CD4-positive, alpha-beta T cell (primary cell): Measurements from ENCODE around the gene SOX1. TPM values are rescaled to one million over a fixed set of nuclear protein-coding genes. Genes with fewer than 3 reads are reported as not detected.

Experiments
- ATAC-seq: fragments of 200-7000 bp; cut with Tn5 transposase; one replicate; pipeline ENCODE4 v1.10.0; 2022; ENCODE audit warnings: mild to moderate bottlenecking; ENCODE audit not compliant: poor library complexity
- CTCF ChIA-PET: fragments of 350-600 bp; sonication (Branson Sonifier 250); formaldehyde crosslinking; loops from one replicate; lab custom pipeline; 2021; ENCODE audit warnings: antibody characterized with exemption, inconsistent platforms; lab: Charles Lee
- POLR2A ChIA-PET: fragments of 350-600 bp; sonication (Branson Sonifier 250); formaldehyde crosslinking; loops from one replicate; lab custom pipeline; 2021; ENCODE audit warnings: antibody characterized with exemption, inconsistent platforms; lab: Charles Lee
- DNase-seq, 14 experiments: peaks; one replicate each; pipeline ENCODE4 v3.0.0-alpha.2; 2013 to 2020; ENCODE audit warnings: mixed read lengths in 2 of 14
- H3K27ac ChIP-seq, 2 donors: one replicate each; pipeline versions ENCODE4 v1.5.1 to v1.7.0; 2013; ENCODE audit warnings: low read length in 2 of 2, low read depth in 1 of 2, mild to moderate bottlenecking in 1 of 2
- H3K27me3 ChIP-seq, 2 experiments: 1 replicate in 1 of 2; 2 replicates in 1 of 2; pipeline versions ENCODE4 v1.6.1 to v1.7.0; 2013; ENCODE audit warnings: low read length in 2 of 2, control low read depth in 1 of 2, mild to moderate bottlenecking in 1 of 2, moderate library complexity in 1 of 2; ENCODE audit not compliant: insufficient read depth in 2 of 2, control insufficient read depth in 1 of 2
- H3K36me3 ChIP-seq: one replicate; pipeline ENCODE4 v1.6.1; 2013; ENCODE audit warnings: low read length, control low read depth; ENCODE audit not compliant: insufficient read depth
- H3K4me1 ChIP-seq: one replicate; pipeline ENCODE4 v1.6.1; 2013; ENCODE audit warnings: low read length, control low read depth; ENCODE audit not compliant: insufficient read depth
- H3K4me3 ChIP-seq: one replicate; pipeline ENCODE4 v1.5.1; 2013; ENCODE audit warnings: mild to moderate bottlenecking, low read length, moderate library complexity
- H3K9me3 ChIP-seq, 2 experiments: 1 replicate in 1 of 2; 2 replicates in 1 of 2; pipeline versions ENCODE4 v1.6.1 to v1.7.0; 2013; ENCODE audit warnings: low read length in 2 of 2, mild to moderate bottlenecking in 2 of 2, control low read depth in 1 of 2, moderate library complexity in 1 of 2; ENCODE audit not compliant: control insufficient read depth in 1 of 2, insufficient read depth in 1 of 2
- H3K27ac Mint-ChIP-seq: one replicate; pipeline ENCODE4 v1.8.0; 2020; ENCODE audit warnings: mixed read lengths
- H3K27me3 Mint-ChIP-seq: one replicate; pipeline ENCODE4 v1.8.0; 2021; ENCODE audit warnings: mixed read lengths
- H3K36me3 Mint-ChIP-seq: one replicate; pipeline ENCODE4 v1.8.0; 2021; ENCODE audit warnings: low read depth, mixed read lengths
- H3K4me1 Mint-ChIP-seq: one replicate; pipeline ENCODE4 v1.8.0; 2021; ENCODE audit warnings: low read depth, mixed read lengths
- H3K4me3 Mint-ChIP-seq: one replicate; pipeline ENCODE4 v1.8.0; 2020; ENCODE audit warnings: mild to moderate bottlenecking, mixed read lengths
- H3K9me3 Mint-ChIP-seq: one replicate; pipeline ENCODE4 v1.8.0; 2020; ENCODE audit warnings: mixed read lengths
- CTCF ChIP-seq: fragments of 200-600 bp; IDR thresholded peaks from one replicate; pipeline ENCODE4 v1.8.0; 2022; ENCODE audit warnings: antibody characterized with exemption, mild to moderate bottlenecking
- intact Hi-C, 2 experiments: fragments of 100-400 bp; cut with DNase I in 1 of 2; cut with micrococcal nuclease in 1 of 2; formaldehyde crosslinking; loops; one replicate each; pipeline versions ENCODE4 v1.15.1 to v1.9.0; 2023 to 2025; cut with DNase I, micrococcal nuclease
- total RNA-seq, 174 experiments: library from RNA in 2 of 174; stranded (reverse) in 2 of 174; gene quantifications; one replicate each; pipeline ENCODE4 v1.2.3 and lab custom pipeline; 2021 to 2026

The SOX1 gene
- total RNA-seq, 2 experiments from 2014 or later, result not detected

- no peaks in the 10 kb centered on the region for H3K36me3 ChIP-seq
- CTCF ChIA-PET, result no interaction called here
- Mint-ChIP-seq H3K27me3 (peaks cover 71% of the 10 kb centered on the region), H3K4me1 (peaks cover 12% of the 10 kb centered on the region), H3K9me3 (no peaks in the 10 kb centered on the region), H3K36me3 (no peaks in the 10 kb centered on the region), H3K27ac (no peak overlapping the region), H3K4me3 (no peak overlapping the region)
- TF ChIP-seq CTCF, result no peak
- ATAC-seq (no peak), DNase-seq (no peak)
- H3K4me3 ChIP-seq, result no peak overlapping the region
- intact Hi-C loops, result no loop called here
- H3K4me1 ChIP-seq, result peaks cover 5% of the 10 kb centered on the region
- peaks cover 80 to 99% of the 10 kb centered on the region in 2 experiments for H3K27me3 ChIP-seq
- peaks cover 0 to 69% of the 10 kb centered on the region in 2 experiments for H3K9me3 ChIP-seq
- POLR2A ChIA-PET, result no interaction called here
- no peak overlapping the region for H3K27ac ChIP-seq
Measured at GRCh38 chr13:112056284-112056727, 10.6 kb upstream of the SOX1 start.

GRCh38 chr13:112056739-112057438, 10.1 kb upstream of the SOX1 start:
- Histone ChIP-seq H3K27me3 (peaks cover 84 to 99% of the 10 kb centered on the region in 2 experiments), H3K4me1 (peaks cover 5% of the 10 kb centered on the region), H3K4me3 (no peak overlapping the region), H3K27ac (no peak overlapping the region), H3K9me3 (peaks cover 0 to 75% of the 10 kb centered on the region in 2 experiments), H3K36me3 (no peaks in the 10 kb centered on the region)
- TF ChIP-seq CTCF, result no peak
- ChIA-PET CTCF (no interaction called here), POLR2A (no interaction called here)
- intact Hi-C loops, result no loop called here
- peaks cover 12% of the 10 kb centered on the region for H3K4me1 Mint-ChIP-seq
- peaks cover 68% of the 10 kb centered on the region for H3K27me3 Mint-ChIP-seq
- DNase-seq, result no peak
- H3K27ac Mint-ChIP-seq, result no peak overlapping the region
- H3K4me3 Mint-ChIP-seq, result no peak overlapping the region
- H3K9me3 Mint-ChIP-seq, result no peaks in the 10 kb centered on the region
- H3K36me3 Mint-ChIP-seq, result no peaks in the 10 kb centered on the region
- no peak for ATAC-seq

- ChIA-PET POLR2A (no interaction called here), CTCF (no interaction called here)
- Mint-ChIP-seq H3K36me3 (no peaks in the 10 kb centered on the region), H3K4me1 (peaks cover 12% of the 10 kb centered on the region), H3K27ac (no peak overlapping the region), H3K4me3 (no peak overlapping the region), H3K9me3 (no peaks in the 10 kb centered on the region), H3K27me3 (peaks cover 68% of the 10 kb centered on the region)
- no peak for TF ChIP-seq CTCF
- no peak overlapping the region for H3K4me3 ChIP-seq
- no peak for DNase-seq
- H3K9me3 ChIP-seq, result peaks cover 0 to 75% of the 10 kb centered on the region in 2 experiments
- intact Hi-C loops, result no loop called here
- H3K27me3 ChIP-seq, result peaks cover 84 to 99% of the 10 kb centered on the region in 2 experiments
- H3K4me1 ChIP-seq, result peaks cover 5% of the 10 kb centered on the region
- no peaks in the 10 kb centered on the region for H3K36me3 ChIP-seq
- no peak for ATAC-seq
- H3K27ac ChIP-seq, result no peak overlapping the region
Measured at GRCh38 chr13:112057439-112057735, 9.6 kb upstream of the SOX1 start.
